ENCODE results near the gene VPS29.

Gene VPS29

DNA sequence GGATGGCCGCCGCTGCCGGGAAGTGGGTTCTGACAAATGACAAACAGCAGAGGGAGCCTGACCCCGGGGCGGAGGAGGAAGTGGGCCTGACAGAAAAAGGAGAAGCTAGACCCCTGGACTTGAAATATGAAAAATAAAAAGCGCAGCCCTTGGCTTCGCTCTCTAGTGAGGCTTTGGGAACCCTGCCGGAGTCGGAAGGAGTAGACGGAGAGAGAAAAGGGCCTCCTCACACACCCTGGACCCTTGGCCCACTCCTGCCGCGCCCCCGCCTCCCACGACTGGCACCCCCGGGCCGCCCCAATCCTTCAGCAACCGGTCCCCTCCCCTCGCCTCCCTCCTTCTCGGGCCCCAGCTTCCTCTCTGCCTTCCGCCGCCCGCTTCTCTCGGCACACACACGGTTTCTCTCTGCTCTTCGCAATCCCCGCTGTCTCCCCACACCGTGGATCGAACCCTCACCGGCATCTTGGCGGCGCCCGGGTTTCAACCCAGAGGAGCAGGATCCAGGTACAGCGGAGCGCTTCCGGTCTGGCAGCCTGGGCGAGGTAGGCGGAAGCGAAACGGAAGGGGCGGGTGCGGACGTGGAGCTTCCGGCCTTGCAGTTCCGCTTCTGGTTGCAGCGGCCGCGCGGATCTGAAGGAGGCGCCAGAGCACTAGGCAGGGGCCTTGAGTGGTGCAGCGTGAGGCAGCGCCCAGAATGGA, 52.0 kb downstream of the VPS29 start, which contains the start of gene ARPC3:
ARPC3 (minus strand) TSS at position 539 of the 699 bp plus-strand sequence; CDS start at position 462, 77 bp downstream.
- TF ChIP-seq RAD21 (IDR thresholded peaks at IDR 0.05; ENCODE audit: low read depth) (peak; percentile 85), EGR1 (IDR thresholded peaks at IDR 0.05) (peak; percentile 16), ZBTB7A (IDR thresholded peaks at IDR 0.05; ENCODE audit: low read depth) (peak; percentile 82; the same call in 1 of the 2 replicates), CEBPB (IDR thresholded peaks at IDR 0.05) (no peak), NFIC (IDR thresholded peaks at IDR 0.05) (peak; percentile 69), EP300 (IDR thresholded peaks at IDR 0.05; ENCODE audit: borderline replicate concordance) (no peak; the same call in 1 of the 2 replicates), TAF1 (IDR thresholded peaks at IDR 0.05; ENCODE audit: low read depth) (peak; percentile 62), YY1 (IDR thresholded peaks at IDR 0.05; ENCODE audit: low read depth) (no peak), CREB1 (IDR thresholded peaks at IDR 0.05; ENCODE audit: low read depth) (no peak)
- TF ChIP-seq, protein P1, sequence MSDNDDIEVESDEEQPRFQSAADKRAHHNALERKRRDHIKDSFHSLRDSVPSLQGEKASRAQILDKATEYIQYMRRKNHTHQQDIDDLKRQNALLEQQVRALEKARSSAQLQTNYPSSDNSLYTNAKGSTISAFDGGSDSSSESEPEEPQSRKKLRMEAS (IDR thresholded peaks at IDR 0.05) = peak; percentile 68
- TF ChIP-seq, protein P2, sequence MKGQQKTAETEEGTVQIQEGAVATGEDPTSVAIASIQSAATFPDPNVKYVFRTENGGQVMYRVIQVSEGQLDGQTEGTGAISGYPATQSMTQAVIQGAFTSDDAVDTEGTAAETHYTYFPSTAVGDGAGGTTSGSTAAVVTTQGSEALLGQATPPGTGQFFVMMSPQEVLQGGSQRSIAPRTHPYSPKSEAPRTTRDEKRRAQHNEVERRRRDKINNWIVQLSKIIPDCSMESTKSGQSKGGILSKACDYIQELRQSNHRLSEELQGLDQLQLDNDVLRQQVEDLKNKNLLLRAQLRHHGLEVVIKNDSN (IDR thresholded peaks at IDR 0.05) = no peak

DNA sequence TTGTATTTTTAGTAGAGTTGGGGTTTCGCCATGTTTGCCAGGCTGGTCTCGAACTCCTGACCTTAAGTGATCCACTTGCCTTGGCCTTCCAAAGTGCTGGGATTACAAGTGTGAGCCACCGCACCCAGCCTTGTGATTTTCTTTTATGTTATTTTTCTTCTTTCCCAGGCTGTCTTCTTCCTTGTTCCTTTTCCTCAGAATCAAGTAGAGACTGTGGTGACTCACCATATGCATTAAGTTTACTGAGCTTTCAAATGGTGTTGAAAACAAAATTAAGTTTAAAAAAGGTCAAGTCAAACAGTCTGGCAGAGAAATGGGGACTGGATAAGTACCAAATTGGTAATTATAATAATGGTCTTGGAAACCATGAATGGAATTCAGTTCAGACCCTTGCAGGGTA, 57.5 kb downstream of the VPS29 start:
- TF ChIP-seq TAF1 (IDR thresholded peaks at IDR 0.05; ENCODE audit: low read depth) (no peak), TCF12 (IDR thresholded peaks at IDR 0.05; ENCODE audit: low read depth) (no peak), RAD21 (IDR thresholded peaks at IDR 0.05; ENCODE audit: low read depth) (no peak), EP300 (IDR thresholded peaks at IDR 0.05; ENCODE audit: borderline replicate concordance) (no peak), YY1 (IDR thresholded peaks at IDR 0.05; ENCODE audit: low read depth) (no peak), TEAD4 (IDR thresholded peaks at IDR 0.05) (no peak), CEBPB (IDR thresholded peaks at IDR 0.05) (no peak), EGR1 (IDR thresholded peaks at IDR 0.05) (no peak), CREB1 (IDR thresholded peaks at IDR 0.05; ENCODE audit: low read depth) (no peak), FOXM1 (IDR thresholded peaks at IDR 0.05; ENCODE audit: borderline replicate concordance, low read depth) (no peak), NFIC (IDR thresholded peaks at IDR 0.05) (no peak), ZBTB7A (IDR thresholded peaks at IDR 0.05; ENCODE audit: low read depth) (no peak)
- TF ChIP-seq, protein P3, sequence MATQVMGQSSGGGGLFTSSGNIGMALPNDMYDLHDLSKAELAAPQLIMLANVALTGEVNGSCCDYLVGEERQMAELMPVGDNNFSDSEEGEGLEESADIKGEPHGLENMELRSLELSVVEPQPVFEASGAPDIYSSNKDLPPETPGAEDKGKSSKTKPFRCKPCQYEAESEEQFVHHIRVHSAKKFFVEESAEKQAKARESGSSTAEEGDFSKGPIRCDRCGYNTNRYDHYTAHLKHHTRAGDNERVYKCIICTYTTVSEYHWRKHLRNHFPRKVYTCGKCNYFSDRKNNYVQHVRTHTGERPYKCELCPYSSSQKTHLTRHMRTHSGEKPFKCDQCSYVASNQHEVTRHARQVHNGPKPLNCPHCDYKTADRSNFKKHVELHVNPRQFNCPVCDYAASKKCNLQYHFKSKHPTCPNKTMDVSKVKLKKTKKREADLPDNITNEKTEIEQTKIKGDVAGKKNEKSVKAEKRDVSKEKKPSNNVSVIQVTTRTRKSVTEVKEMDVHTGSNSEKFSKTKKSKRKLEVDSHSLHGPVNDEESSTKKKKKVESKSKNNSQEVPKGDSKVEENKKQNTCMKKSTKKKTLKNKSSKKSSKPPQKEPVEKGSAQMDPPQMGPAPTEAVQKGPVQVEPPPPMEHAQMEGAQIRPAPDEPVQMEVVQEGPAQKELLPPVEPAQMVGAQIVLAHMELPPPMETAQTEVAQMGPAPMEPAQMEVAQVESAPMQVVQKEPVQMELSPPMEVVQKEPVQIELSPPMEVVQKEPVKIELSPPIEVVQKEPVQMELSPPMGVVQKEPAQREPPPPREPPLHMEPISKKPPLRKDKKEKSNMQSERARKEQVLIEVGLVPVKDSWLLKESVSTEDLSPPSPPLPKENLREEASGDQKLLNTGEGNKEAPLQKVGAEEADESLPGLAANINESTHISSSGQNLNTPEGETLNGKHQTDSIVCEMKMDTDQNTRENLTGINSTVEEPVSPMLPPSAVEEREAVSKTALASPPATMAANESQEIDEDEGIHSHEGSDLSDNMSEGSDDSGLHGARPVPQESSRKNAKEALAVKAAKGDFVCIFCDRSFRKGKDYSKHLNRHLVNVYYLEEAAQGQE (IDR thresholded peaks at IDR 0.05; ENCODE audit: low read depth) = no peak
- TF ChIP-seq, protein P1 (IDR thresholded peaks at IDR 0.05) = no peak
- TF ChIP-seq, protein P2 (IDR thresholded peaks at IDR 0.05) = no peak

Measured in Ishikawa (cell line).